Cardiac muscle cell (in vitro differentiated cells and primary cell): ENCODE data around the gene OTUD1. TPM values are rescaled to one million over a fixed set of nuclear protein-coding genes. Genes with fewer than 3 reads are reported as not detected.

Experiments used
- DNase-seq, 2 donors: peaks; one replicate each; pipeline versions ENCODE4 v3.0.0 to v3.0.0-alpha.2; 2010 to 2017; ENCODE audit warnings: low read depth in 1 of 2, low spot score in 1 of 2
- H3K27ac ChIP-seq: fragments of 200-600 bp; sonication (generic); 2 replicates; pipeline ENCODE4 v1.5.1; 2016
- H3K27me3 ChIP-seq: fragments of 200-600 bp; sonication (generic); 2 replicates; pipeline ENCODE4 v1.6.0; 2016; ENCODE audit warnings: control low read depth
- H3K36me3 ChIP-seq: fragments of 200-600 bp; sonication (generic); 2 replicates; pipeline ENCODE4 v1.5.1; 2016; ENCODE audit warnings: control low read depth
- H3K4me1 ChIP-seq: fragments of 200-600 bp; sonication (generic); 2 replicates; pipeline ENCODE4 v1.8.1; 2017; ENCODE audit warnings: low read depth, mild to moderate bottlenecking, mixed run types
- H3K4me3 ChIP-seq: fragments of 200-600 bp; sonication (generic); 2 replicates; pipeline ENCODE4 v1.5.1; 2016; ENCODE audit warnings: mild to moderate bottlenecking
- H3K9me3 ChIP-seq: fragments of 200-600 bp; sonication (generic); 2 replicates; pipeline ENCODE4 v1.5.1; 2017; ENCODE audit warnings: low read depth, mild to moderate bottlenecking, control low read depth
- CTCF ChIP-seq: IDR thresholded peaks from 2 replicates; pipeline ENCODE4 v1.5.1; 2012; ENCODE audit warnings: low read depth, mild to moderate bottlenecking, low read length
- polyA plus RNA-seq: library from polyadenylated mRNA; unstranded; fragments of >200 nt; fragmentation: Nextera tagmentation; extraction: Ambion mirVana; gene quantifications from 2 replicates; pipeline ENCODE4 v1.2.1, GENCODE V29; 2016
- total RNA-seq: library from RNA; depleted of rRNA; stranded (reverse); fragments of >200 nt; gene quantifications from 2 replicates; pipeline ENCODE4 v1.2.3, GENCODE V29; 2016

Gene OTUD1
- total and polyA plus RNA-seq, 2 experiments from 2014 or later: 12.6 to 15.3 TPM

DNA sequence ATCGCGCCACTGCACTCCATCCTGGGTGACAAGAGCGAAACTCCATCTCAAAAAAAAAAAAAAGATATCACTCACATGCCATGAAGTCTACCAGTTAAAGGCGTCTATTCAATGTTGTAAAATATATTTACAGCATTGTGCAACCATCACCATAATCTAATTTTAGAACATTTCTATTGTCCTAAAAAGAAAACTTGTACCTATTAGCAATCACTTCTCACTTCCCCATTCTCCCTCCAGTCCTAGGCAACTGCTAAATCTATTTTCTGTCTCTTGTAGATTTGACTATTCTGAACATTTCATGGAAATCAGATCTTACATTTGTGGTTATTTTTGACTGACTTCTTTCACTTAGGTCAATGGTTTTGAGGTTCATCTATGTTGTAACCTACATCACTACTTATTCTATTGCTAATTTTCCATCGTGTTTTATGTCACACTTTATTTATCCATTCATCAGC lies 25.2 kb upstream of the OTUD1 start:
- TF ChIP-seq CTCF: no peak
- no peak for DNase-seq
- Histone ChIP-seq H3K4me1 (no peaks in the 10 kb centered on the region), H3K27me3 (no peaks in the 10 kb centered on the region), H3K4me3 (no peak overlapping the region), H3K27ac (no peak overlapping the region), H3K9me3 (no peaks in the 10 kb centered on the region), H3K36me3 (no peaks in the 10 kb centered on the region)

DNA sequence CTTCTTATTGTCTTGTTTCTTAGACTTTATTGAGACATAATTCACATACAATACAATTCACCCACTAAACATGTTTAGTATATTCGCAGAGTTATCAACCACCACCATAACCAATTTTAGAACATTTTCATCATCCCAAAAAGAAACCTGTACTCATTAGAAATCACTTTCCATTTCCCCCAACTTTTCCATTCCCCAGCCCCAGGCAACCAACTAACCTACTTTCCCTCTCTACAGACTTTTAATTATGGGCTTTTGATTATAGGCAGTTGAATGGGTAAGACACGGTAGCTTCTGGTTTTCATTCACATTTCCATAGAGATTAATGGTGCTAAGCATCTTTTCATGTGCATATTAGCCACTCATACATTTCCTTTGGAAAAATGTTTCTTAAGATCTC lies 24.2 kb upstream of the OTUD1 start:
- Histone ChIP-seq H3K9me3 (no peaks in the 10 kb centered on the region), H3K4me1 (no peaks in the 10 kb centered on the region), H3K27me3 (no peaks in the 10 kb centered on the region), H3K36me3 (no peaks in the 10 kb centered on the region), H3K4me3 (no peak overlapping the region), H3K27ac (no peak overlapping the region)
- DNase-seq: no peak
- no peak for TF ChIP-seq CTCF

DNA sequence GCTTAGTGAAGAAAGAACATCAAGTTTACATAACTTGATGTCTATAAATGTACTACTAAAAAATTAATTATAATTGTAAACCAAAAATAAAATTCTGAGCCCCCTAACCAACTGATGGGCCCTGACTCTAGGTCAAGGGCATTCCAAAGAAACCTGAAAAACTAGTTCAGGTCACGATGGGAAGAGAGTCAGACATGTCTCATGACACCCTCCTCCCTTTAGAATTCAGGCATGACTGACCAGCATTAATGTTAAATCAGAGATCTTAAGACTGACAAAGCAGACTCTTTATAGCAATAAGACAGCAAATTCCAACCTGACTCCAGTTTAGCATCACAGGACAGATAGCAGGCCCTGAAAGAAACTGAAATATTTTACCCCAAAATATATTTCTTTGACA lies 21.6 kb upstream of the OTUD1 start:
- no peak overlapping the region for H3K4me3 ChIP-seq
- no peak for DNase-seq

GRCh38 chr10:23418051-23418681 lies 20.7 kb upstream of the OTUD1 start:
- Histone ChIP-seq H3K36me3 (no peaks in the 10 kb centered on the region), H3K4me1 (no peaks in the 10 kb centered on the region), H3K27me3 (no peaks in the 10 kb centered on the region), H3K4me3 (no peak overlapping the region), H3K27ac (no peak overlapping the region), H3K9me3 (no peaks in the 10 kb centered on the region)
- no peak for TF ChIP-seq CTCF
- DNase-seq: no peak

More for the DNA sequence above, 21.6 kb upstream of the OTUD1 start:
- no peak for TF ChIP-seq CTCF
- Histone ChIP-seq H3K27ac (no peak overlapping the region), H3K4me1 (no peaks in the 10 kb centered on the region), H3K9me3 (no peaks in the 10 kb centered on the region), H3K36me3 (no peaks in the 10 kb centered on the region), H3K27me3 (no peaks in the 10 kb centered on the region)

- Histone ChIP-seq H3K4me3 (no peak overlapping the region), H3K9me3 (no peaks in the 10 kb centered on the region), H3K36me3 (no peaks in the 10 kb centered on the region), H3K27me3 (no peaks in the 10 kb centered on the region), H3K27ac (no peak overlapping the region), H3K4me1 (no peaks in the 10 kb centered on the region)
- no peak for TF ChIP-seq CTCF
- DNase-seq: no peak
These were observed 19.7 kb upstream of the OTUD1 start for GRCh38 chr10:23419201-23419600.
